Gastrocnemius medialis (tissue), 4 donors: ENCODE measurements around the gene NR5A1.

ENCODE experiments used
- POLR2A ChIP-seq, 2 donors: fragments of 450-650 bp; IDR thresholded peaks; one replicate each; pipeline ENCODE4 v1.6.1; 2017; ENCODE audit warnings: antibody characterized with exemption in 2 of 2, mild to moderate bottlenecking in 2 of 2, moderate library complexity in 2 of 2
- TF ChIP-seq, protein P1 (sequence below), 5 experiments: fragments of 450-650 bp in 3 of 5; fragments of 200-600 bp in 2 of 5; sonication (generic) in 2 of 5; IDR thresholded peaks in 4 of 5; conservative IDR thresholded peaks in 1 of 5; 1 replicate in 4 of 5; 2 replicates in 1 of 5; pipeline ENCODE4 v1.5.1; 2016 to 2019; ENCODE audit warnings: antibody characterized with exemption in 5 of 5, mild to moderate bottlenecking in 3 of 5, moderate library complexity in 3 of 5

DNA sequence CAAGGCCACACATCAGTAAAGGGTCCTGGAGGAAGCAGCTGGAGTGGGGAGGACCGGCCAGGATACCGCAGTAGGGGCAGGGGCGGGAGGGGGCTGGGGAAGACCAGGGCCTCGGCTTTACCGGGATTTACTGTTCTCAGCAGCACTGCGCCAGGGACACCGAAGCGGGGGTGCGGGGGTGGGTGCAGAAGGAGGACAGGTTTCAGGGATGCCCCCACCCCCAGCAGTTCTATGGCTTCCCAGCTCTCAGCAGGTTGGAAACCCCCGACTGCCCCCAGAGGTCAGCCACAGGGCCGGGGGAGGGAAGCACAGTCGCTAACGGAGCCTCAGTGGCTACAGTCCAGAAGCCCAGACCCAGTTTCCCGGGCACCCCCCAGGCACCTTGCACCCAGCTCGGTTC is 21.3 kb downstream of the NR5A1 start:
- TF ChIP-seq, protein P1, sequence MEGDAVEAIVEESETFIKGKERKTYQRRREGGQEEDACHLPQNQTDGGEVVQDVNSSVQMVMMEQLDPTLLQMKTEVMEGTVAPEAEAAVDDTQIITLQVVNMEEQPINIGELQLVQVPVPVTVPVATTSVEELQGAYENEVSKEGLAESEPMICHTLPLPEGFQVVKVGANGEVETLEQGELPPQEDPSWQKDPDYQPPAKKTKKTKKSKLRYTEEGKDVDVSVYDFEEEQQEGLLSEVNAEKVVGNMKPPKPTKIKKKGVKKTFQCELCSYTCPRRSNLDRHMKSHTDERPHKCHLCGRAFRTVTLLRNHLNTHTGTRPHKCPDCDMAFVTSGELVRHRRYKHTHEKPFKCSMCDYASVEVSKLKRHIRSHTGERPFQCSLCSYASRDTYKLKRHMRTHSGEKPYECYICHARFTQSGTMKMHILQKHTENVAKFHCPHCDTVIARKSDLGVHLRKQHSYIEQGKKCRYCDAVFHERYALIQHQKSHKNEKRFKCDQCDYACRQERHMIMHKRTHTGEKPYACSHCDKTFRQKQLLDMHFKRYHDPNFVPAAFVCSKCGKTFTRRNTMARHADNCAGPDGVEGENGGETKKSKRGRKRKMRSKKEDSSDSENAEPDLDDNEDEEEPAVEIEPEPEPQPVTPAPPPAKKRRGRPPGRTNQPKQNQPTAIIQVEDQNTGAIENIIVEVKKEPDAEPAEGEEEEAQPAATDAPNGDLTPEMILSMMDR (IDR thresholded peaks at IDR 0.05 in 4 of 5, conservative IDR thresholded peaks at IDR 0.05 in 1 of 5), result no peak
- TF ChIP-seq POLR2A (IDR thresholded peaks at IDR 0.05), result no peak
